ENCODE data around the gene YY1.

YY1 gene

DNA sequence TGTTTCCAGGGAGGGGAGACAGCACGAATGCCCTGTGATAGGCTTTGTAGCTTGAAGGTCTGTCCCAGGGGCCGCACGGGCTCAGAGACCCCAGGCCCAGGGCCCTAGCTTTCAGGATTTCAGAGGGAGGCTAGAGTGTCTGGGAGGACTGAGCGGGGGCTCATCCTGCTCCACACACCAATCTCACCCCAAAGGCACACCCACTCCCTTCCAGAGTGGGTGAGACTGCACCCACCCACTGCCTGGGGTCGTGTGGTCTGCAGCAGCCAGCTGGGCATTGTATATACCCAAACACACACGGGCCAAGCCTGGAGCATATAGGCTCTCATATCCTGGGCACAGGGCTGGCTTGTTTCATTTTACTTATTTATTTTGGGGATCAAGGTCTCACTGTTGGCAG is 78.4 kb downstream of the YY1 start:
- DNase-seq (ENCODE audit: low spot score) = no peak

DNA sequence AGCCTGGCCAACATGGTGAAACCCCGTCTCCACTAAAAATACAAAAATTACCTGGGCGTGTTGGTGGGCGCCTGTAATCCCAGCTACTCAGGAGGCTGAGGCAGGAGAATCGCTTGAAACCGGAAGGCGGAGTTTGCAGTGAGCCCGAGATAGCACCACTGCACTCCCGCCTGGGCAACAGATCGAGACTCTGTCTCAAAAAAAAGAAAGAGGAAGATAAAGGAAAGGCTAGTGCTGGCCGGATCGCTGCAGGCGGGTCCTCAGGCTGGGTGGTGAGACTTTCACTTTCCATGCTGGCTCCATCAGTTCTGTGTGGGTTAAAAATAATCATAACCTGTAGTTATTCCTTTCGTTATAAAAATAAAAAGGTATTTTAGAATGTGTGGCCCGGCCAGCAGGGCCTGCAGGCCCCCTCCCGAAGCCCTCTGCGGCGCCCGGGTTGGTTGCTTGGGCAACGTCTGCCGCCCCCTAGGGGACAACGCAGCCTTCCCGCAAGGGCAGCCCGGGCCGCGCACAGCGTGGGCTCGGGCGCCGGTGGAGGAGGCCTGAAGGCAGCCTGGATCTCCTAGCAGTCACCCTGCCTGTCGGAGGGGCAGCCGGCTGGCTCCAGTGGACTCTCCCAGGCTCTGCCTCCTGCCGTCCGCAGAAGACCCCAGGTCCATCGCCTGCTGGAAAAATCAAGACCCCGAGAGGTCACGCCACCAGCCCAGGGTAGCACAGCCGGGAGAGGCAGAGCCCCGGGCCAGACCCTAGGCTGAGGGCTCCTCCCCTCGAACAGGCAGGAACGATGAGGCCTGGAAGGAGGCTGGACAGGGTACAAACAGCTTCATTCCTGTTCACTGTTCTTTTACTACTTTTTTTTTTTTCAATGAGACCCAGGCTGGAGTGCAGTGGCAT is 79.2 kb downstream of the YY1 start:
- DNase-seq (ENCODE audit: low spot score) = peak; percentile 85

DNA sequence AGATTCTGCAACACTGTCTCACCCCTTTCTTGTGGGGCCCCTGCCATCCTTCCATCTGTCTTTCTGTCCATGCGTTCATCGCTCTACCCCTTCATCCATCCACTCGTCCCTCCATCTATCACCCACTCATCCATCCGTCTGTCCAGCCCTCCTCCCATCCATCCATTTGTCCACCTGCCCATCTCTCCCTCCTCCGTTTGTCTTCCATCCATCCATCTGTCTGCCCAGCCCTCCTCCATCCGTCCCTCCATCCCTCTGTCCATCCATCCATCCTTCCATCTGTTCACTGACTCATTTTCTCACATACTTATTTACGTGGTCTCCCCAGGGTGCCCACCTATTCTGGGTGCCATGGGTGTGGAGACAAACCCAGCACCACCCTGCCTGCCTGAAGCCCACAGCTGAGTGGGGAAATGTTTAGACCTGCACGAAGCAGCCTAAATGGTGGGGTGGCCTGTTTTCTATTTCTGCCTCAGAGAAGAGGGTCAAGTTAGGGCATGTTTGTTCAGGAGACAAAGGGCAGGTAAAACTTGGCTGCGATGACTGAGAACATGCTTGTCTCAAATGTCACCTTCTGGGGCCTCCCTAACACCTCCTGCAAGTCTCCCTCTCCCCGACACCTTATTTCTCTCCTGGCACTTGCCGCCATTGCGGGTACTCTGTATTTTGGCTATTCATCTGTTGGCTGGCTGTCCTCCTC is 81.4 kb downstream of the YY1 start:
- DNase-seq (ENCODE audit: low spot score) = no peak

DNA sequence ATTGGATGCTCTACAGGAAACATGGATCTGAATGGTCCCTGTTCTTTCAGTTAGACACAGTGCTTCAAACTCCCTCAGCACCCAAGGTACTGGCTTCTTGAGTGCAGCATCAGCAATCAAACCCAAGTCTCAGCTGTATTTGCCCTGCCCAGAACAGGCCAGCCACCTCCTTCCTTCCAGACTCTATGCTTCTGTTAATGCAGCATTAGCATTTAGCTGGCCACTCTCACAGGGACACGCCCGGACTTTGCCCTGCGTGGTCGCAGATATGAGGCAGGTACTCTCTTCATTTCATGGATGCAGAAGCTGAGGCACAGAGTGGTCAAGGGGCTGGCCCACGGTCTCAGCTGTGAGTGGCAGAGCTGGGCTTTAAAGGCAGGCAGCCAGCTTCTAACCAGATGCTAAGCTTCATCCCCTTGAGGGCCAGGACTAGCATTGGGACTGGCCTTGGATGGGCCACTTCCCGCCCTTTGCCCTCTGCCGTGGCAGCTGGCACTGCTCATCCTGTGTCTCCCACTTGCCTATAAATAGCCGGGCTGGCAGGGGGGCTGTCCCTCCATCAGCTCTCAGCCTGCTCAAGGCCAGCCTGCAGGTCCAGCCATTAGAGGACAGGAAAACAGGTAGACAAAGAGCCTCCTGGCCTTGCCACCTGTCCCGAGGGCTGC is 82.7 kb downstream of the YY1 start:
- no peak for DNase-seq (ENCODE audit: low spot score)

DNA sequence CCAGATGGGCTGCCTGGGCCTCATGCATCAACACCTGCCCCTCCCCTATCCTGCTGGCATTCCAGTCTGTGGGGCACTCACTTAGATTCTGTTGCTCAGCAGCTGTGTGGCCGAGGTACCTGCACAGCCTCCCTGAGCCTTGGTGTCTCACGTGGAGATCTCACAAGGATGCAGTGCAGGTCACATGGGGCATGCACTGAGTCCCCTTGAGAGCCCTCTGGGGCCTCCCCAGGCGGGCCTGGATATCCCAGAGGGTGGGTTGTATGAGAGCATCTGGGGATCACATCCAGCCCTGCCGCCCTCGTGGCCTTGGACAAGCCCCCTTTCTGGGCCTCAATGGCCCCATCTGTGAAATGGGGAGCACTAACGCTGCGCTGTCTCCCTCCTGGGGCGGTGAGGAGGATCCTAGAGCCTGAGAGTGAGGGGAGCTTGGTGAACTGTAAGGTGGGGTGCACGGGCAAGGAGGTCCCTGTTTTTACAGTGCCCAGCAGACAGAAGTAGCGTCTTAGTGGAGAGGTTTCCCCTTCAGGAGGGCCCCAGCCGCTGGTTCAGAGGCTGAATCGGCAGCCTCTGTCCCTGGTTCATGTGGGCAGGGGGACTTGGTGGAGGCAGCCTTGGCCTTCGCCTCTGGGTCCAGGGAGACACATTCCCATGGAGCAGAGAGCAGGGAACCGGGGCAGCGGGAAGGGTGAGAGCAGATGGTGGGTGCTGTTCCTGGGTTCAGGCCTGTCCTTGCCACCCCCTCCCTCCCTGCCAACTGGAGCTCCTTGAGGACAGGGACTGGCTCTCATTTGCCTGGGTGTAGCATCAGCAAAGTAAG is 83.4 kb downstream of the YY1 start:
- DNase-seq (ENCODE audit: low spot score) = no peak

DNA sequence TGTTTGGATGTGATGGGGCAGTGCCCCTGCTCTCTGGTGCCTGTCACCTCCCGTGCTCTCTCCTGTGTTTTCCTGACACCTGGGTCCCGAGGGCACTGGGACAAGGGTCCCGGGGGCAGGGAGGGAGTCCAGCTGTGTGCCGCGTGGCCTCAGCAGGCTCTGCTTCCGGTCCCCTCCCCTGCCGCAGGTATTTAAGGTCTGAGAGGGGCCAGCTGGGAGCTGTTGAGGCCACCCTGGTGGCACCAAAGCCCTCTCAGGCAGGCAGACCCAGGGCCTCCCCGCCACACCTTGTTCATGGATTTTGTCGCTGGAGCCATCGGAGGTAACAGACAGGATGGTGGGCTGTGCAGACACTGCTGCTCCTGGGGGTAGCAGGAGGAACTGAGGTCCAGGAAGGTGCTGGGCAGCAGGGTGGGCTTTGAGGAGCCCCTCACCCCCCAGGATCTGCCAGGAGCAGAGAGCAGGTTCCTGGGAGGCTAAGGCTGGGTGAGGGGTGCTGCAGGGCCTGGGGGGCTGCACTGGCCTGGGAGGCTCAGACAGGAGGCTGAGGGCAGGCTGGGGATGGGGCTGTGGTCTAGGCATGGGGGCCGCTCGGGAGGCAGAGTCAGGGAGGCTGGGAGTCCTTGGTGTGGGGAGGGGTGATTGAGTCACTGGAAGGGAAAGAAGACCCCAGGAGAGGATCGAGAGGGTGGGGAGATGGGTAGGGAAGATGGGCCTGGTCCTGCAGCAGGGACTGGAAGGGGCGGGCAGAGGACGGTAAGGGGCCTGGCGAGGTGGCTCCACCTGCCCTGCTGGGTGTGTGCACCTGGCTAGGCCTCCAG is 84.4 kb downstream of the YY1 start, which contains the start of gene SLC25A47:
Gene SLC25A47 (plus strand): TSS at position 219 of the 821 bp plus-strand sequence. CDS start 76 bp downstream, at position 295.
- no peak for DNase-seq (ENCODE audit: low spot score)

DNA sequence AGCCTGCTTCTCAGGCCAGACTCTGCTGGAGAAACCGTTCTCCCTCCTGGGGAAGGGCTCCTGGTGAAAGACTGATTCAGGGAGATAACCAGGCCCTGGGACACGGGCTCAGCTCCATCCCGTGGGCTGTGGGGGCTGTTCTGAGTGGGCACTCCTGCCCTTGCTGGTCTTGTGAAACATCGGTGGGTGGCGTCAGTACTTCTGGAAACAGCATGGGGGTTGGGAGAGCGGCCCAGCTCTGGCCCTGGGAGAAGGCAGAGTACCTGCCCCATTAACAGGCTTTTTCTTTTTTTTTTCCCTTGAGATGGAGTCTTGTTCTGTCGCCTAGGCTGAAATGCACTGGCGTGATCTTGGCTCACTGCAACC is 85.0 kb downstream of the YY1 start:
- DNase-seq (ENCODE audit: low spot score) = no peak

DNA sequence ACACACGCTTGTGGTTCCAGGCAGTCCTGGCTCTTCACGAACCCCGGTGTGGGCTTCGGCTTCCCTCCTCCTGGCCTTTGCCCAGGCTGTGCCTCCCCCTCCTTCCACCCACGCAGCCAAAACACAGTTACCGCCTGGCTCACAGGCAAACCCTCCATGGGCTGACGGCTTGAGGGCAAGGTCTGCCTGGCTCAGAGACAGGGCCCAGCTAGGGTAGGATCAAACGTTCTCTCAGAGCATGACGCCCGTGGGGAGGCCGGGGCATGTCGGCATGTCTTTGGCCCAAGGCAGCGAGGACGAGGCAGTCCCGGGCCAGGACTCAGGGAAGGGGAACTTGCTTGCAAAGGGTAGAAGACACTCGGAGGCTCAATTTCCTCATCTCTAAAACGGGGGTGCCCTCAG is 86.3 kb downstream of the YY1 start:
- DNase-seq (ENCODE audit: low spot score) = no peak

DNA sequence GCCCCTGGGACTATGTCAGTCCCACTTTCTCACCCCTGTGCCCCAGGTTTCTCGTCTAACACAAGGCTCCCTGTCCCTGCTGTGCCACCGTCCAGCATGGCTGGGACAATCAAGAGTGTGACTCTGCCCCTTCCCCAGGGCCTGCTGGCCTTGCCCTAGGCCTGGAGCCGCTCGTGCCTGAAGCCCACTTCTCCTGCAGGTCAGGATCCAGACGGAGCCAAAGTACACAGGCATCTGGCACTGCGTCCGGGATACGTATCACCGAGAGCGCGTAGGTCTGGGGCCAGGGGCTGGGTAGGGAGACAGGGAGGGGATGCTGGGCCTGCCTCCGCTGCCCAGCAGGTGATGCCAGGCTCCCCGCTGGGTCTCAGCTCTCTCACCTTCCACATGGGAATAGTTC is 87.0 kb downstream of the YY1 start:
- DNase-seq (ENCODE audit: low spot score) = no peak

DNA sequence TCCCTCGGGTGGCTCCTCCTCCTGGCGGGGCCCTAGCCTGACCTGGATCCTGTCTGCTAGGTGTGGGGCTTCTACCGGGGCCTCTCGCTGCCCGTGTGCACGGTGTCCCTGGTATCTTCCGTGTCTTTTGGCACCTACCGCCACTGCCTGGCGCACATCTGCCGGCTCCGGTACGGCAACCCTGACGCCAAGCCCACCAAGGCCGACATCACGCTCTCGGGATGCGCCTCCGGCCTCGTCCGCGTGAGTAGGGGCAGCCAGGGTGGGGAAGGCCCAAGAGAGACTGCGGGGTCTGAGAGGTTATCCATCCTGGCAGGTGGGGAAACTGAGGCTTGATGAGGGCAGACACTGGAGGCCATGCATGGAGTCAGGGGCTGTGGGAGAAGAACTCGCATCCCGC is 88.2 kb downstream of the YY1 start:
- no peak for DNase-seq (ENCODE audit: low spot score)

DNA sequence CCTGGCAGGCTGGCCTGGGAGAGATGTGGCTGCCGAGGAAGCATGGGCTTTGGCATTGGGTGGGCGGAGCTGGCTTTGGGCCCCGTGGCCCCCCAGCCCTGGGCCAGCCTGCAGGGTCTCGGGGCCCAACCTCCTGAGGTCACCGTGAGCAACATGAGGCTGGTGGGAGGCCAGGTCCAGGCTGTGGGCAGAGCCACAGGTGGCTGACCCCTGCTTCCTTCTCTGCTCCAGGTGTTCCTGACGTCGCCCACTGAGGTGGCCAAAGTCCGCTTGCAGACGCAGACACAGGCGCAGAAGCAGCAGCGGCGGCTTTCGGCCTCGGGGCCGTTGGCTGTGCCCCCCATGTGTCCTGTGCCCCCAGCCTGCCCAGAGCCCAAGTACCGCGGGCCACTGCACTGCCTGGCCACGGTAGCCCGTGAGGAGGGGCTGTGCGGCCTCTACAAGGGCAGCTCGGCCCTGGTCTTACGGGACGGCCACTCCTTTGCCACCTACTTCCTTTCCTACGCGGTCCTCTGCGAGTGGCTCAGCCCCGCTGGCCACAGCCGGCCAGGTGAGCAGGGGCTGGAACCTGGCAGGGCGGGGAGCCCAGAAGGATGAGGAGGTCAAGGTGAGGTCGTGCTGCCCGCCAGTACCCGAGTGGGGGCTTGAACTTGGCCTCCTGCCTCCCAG is 89.7 kb downstream of the YY1 start:
- no peak for DNase-seq (ENCODE audit: low spot score)

DNA sequence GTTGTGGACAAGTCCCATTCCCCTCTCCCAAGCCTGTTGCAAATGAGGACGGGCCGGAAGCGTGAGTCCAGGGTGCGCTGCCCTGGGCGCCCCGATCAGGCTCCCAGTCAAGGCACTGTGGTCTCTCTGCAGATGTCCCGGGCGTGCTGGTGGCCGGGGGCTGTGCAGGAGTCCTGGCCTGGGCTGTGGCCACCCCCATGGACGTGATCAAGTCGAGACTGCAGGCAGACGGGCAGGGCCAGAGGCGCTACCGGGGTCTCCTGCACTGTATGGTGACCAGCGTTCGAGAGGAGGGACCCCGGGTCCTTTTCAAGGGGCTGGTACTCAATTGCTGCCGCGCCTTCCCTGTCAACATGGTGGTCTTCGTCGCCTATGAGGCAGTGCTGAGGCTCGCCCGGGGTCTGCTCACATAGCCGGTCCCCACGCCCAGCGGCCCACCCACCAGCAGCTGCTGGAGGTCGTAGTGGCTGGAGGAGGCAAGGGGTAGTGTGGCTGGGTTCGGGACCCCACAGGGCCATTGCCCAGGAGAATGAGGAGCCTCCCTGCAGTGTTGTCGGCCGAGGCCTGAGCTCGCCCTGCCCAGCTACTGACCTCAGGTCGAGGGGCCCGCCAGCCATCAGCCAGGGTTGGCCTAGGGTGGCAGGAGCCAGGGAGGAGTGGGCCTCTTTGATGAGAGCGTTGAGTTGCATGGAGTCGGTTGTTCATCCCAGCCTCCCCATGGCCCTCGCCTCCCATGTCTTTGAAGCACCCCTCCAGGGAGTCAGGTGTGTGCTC is 90.5 kb downstream of the YY1 start:
- DNase-seq (ENCODE audit: low spot score) = no peak

DNA sequence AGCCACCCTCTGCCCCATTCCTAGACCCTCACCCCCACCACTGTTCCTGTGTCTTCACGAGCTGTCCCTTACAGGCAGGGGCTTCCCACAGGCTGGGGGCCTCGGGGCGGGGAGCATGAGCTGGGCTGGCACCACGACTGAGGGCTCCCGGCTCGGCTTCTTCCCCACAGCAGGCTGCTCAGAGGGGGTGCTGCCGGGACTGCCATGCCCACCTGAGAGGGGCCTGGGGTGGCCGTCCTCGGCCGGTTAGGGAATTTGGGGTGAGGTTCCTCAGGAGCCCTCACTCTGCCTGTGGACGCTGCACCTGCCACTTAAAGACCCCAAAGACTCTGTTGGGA is 91.0 kb downstream of the YY1 start:
- DNase-seq (ENCODE audit: low spot score) = no peak

DNA sequence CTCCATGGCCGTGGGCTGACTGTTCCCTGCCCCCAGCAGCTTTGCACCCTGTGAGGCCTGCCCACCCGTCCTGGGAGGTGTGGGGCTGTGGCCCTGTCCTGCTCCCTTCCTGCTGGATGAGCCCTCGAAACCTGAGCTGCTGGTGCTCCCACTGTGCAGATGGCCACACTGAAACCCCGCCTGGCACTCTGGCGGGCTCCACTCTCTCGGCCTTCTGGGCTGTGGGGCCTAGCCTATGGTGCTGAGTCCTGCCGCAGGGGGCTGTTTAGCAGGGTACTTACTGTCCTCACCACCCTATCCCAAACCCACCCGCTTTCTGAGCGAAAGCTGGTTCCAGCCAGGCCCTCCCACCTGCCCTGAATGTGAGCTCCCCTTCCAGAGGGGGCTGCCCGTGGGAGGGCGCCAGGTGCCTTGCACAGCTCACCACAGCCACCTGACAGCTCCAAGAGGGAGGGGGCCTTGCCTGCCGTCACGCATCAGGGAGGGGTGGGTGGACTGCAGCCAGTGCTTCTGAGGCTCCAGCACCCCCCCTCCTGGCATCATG is 91.5 kb downstream of the YY1 start:
- no peak for DNase-seq (ENCODE audit: low spot score)

DNA sequence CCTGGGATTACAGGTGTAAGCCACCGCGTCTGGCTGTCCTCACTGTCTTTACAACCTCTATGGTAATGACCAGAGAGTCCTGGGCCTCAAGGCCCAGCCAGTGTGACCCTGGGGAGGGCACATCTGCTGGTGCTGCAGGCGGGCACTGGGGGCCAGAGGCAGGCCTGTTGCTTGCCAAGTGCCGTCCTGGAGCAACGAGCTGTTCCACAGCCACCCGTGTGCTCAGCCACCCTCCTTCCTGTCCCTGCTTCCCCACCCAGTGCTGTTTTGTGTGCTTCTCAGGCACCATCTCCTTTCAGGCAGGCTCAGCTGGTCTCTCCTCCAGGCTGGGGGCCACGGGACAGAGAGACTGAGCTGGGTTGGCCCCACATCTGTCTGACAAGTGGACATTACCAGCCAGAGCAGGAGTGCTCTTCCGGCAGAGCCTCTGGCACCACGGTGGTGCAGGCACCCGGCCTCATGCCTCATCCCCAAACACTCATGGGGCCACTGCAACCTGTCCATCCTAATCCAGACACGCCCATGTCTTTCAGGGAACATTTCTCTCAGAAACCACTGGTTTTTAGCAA is 93.2 kb downstream of the YY1 start:
- no peak for DNase-seq (ENCODE audit: low spot score)
